NK-92 (cell line): ENCODE measurements around the gene GRIK2.

Experiments
- DNase-seq: peaks from one replicate; lab custom pipeline; 2025; ENCODE audit not compliant: unreplicated experiment; lab: John Stamatoyannopoulos, UW

The GRIK2 gene

GRCh38 chr6:101400326-101401135 lies 7.0 kb downstream of the GRIK2 start:
- DNase-seq, result no peak

GRCh38 chr6:101401171-101401570 lies 7.7 kb downstream of the GRIK2 start:
- no peak for DNase-seq

DNA sequence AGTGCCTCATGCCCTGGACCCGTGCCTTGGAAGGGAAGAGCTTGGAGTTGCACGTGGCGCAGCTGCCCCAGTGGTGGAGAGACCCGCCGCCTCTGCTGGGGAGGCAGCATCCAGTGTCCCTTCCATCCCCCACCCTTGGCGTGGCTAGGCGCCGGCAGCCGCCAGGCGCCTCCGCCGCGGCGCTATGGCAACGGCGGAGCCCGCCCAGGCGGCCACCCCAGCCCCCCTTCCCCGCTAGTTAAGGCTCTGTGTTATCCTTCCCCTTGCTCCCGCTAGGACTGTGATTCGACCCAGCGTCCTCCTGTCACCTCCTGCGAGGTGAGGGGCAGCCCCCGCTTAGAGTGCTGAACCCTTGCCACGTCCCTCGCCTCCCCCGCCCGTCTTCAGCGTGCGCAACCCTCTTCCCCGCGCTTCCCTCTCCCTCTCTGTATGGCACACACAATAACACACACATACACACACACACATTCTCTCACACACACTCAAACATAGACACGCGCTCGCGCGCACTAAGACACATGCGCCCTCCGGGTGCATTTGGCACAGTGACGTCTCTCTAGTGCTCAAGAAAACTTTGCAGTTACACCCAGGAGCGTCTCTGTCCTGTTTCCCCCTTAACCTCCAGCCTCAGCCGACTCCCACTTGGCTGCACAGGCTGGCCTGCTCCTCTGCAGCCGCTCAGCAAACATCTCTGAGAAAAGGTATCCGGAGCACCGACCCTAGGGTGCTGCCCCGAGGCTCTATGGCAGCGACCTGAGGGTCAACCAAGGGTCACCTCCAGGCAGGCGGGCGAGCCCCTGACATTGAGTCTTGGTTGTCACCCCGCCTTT lies 8.5 kb downstream of the GRIK2 start:
- no peak for DNase-seq

DNA sequence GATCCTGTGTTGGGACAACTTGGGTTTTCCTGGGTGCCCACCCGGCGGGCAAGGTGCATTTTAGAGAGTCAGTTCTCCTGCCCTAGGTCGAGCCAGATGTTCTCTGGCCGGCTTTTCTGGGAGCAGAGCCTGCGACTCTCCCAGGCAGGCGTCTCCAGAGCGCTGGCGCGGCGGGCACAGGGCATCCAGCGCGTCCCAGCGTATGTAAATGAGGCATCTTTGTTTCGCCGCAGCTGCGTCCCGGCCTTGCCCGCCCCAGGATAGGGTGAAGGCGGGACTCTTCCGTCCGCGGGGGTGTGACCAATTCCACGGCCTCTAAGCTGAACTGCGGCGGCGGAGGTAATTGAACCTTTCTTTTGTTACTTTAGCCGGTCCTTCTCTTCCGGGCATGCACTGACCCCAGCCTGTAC lies 9.1 kb downstream of the GRIK2 start:
- no peak for DNase-seq

DNA sequence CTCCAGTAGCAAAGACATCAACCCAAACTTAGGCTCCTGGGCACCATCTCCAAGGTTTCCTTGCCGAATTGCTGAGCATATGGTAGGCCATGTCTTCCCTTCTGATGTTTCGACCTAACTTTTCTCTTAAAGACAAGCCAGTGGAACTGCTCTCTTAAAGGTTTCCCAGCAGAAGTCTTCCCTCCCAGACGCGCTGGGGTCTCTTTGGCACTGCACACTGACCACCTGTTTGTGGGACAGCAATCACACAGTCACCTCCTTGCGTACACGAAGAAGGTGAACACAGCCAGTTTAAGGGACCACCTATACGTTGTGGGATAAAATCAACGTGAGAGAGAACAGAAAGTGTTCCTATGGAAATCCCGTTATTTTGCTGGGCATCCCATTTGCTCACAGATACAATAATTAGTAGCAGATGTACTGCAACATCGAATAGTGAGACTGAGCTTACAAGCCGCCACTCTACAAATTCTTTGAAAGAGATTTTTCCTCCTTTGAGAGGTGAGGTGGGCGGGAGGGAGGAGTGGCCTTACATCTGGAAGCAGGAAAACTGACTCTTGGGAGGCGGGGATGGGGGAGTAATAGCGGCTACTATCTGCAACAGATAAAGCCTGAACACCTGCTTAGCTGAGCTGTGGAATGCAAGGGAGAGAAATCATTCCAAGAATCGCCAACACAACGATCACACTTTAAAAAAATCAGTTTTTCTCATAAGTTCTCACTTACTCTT lies 9.9 kb downstream of the GRIK2 start:
- DNase-seq, result no peak

- no peak for DNase-seq
Observed at GRCh38 chr6:101404775-101405174, 11.3 kb downstream of the GRIK2 start.

DNA sequence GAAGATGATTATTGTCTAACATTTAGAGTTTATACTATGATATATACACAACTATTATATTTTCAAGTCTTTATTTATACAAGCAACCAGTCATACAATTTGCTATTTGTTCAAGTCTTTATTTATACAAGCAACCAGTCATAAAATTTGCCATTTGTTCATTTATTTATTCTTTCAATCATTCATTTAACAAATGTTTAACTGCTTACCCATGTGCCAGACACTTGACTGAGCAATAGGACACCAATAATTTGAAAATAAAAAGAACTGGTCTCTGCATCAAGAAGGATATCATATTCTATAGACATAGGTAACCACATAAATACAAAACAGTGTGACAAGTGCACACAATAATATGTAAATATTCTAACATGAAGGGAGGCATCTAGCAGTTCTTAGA lies 20.3 kb downstream of the GRIK2 start:
- DNase-seq, result no peak

GRCh38 chr6:101417900-101418299 lies 24.4 kb downstream of the GRIK2 start:
- DNase-seq, result no peak

- no peak for DNase-seq
Observed at GRCh38 chr6:101422251-101422650, 28.7 kb downstream of the GRIK2 start.

- DNase-seq, result no peak
Observed at GRCh38 chr6:101422811-101423210, 29.3 kb downstream of the GRIK2 start.

DNA sequence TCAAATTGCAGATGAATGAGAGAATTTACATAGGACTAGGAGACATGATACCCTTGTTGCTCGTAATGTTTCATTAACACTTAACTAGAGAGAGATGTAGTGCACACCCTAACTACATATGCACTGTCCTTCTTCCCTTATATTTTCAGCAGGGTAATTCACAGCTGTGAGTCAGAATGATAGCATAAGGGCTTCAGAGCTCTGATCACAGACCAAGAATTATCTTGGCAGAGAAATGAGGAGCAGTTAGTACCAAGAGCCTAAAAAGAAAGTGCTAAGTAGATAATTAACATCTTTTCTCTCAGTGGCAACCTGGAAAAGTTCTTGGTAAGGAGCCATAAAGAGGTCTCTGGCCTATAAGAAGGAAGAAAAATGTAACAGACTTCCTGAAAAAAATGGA lies 35.8 kb downstream of the GRIK2 start:
- DNase-seq, result no peak

DNA sequence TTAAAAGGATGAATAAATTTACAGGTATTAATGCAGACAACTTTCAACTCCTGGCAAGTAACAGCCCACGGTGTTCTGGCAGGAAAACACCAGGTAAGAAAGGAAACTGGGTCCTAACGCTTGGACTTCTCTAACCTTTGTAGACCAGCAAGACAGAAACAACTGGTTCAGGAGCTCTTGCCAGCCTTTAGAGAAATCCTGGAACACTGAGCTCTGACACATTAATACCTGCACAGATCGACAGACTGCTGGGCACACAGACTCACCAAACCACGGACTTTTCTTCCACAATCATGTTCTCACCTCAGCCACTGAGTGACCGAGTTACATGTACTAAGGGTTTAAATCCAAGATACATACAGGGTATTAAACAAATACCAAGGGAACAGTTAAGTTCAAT lies 36.3 kb downstream of the GRIK2 start:
- no peak for DNase-seq

DNA sequence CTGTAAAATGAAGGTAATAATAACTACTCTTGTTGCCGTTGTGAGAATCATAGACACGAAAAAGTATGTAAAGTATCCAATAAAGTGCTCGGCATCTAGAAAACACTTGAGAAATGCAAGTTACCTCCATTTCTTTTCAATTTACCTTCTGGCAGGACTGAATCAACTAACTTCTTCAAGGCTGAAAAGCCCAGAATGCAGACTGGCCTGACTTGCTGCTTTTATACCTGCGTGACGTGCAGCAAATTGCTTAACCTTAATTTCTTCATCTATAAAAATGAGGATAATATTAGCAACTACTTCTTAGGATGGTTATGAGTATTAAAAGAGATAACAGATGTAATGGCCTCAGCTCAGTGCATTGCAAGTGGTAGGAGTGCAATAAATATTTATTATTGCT lies 39.6 kb downstream of the GRIK2 start:
- no peak for DNase-seq

GRCh38 chr6:101434601-101435000 lies 41.1 kb downstream of the GRIK2 start:
- DNase-seq, result no peak

DNA sequence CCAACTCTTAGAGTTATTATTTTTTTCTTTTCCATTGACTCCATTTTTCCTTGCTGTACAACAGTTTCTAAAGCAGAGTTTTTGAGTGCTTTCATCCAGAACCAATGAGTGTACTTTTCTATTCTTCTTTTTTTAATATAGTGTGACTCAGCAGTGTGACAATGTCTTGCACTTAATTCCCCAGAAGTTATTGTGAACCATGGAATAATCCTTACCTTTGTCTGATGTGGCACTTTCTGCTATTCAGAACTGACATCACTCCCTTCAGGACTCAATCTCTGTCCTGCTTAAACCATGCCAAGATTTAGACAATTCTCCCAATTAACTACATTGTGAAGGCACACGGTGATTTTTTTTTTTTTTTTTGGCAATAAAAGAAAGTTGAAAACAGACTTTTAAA lies 41.5 kb downstream of the GRIK2 start:
- no peak for DNase-seq

- DNase-seq, result no peak
Observed at GRCh38 chr6:101439790-101440189, 46.3 kb downstream of the GRIK2 start.

DNA sequence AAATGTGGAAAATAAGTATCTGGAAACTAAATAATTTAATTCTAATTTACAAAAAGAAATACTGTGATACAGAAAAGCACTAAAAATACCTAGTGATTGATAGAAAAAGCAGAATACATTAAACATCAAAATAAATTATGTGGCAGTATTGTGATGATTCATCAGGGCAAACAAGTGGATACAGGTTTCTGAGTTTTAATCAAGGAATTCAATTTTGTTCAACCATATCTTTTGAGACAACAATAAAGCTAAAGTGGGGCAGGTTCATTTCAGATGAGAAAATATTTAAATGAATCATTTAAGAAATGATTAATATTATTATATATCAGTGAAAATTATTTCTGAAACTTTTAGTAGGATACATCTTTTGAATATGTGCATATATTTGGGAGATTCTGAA lies 49.8 kb downstream of the GRIK2 start:
- DNase-seq, result no peak

- DNase-seq, result no peak
Observed at GRCh38 chr6:101444717-101445116, 51.2 kb downstream of the GRIK2 start.

DNA sequence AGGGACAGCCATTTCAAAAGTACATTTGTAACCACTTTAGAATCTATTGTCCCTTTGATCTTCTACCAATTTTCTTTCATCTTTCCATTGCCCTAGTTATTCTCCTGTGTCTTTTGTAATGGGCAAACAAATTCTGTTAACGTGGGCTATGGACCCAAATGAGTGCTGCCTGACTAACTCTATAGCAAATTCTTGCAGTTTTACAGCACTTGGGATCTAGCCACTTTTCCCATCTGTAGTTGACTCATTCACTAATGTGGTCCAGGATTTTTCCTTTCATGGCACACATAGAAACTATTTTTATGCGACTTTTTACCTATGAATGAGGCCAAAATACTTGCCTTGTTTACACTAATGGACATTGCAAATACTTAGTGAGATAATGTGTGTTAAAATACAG lies 52.0 kb downstream of the GRIK2 start:
- DNase-seq, result no peak

DNA sequence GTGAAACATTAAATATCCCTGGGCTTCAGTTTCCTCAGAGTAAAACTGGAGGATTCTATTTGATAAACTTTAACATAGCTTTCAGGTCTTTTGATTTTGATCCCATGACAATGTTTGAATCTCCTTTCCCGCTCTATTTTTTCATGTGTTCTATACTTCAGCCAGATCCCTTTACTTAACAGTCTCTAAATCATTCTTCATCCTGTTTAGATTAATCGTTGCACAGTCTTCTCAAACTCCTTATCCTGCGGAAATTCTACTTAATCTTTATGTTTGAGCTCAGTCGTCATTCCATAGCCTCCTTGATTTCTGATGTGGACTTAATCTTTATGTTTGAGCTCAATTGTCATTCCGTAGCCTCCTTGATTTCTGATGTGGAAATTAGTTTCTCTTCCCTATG lies 57.4 kb downstream of the GRIK2 start:
- no peak for DNase-seq

- no peak for DNase-seq
Observed at GRCh38 chr6:101451981-101452380, 58.5 kb downstream of the GRIK2 start.

DNA sequence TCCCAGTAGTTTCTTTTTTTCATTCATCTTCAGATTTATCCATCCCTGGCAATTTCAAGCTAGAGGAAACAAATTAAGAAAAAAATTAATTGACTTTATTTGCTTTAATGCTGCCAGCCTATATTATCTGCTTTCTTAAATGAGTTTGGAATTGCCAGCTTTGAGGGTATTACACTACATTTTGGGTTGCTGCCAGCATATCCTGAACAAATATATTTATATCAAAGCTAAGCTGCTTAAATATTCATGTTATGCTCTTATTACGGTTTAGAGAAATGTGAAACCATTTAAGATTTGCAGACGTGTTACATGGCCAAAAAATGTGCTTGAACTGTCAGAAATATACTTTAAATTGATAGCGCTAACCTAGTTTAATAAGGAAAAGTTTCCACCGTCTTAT lies 59.7 kb downstream of the GRIK2 start:
- DNase-seq, result no peak
